Activated CD8-positive, alpha-beta memory T cell treated with anti-CD3 and anti-CD28 coated beads for 36 hours (primary cell): ENCODE measurements around the gene PRICKLE1. TPM values are rescaled to one million over a fixed set of nuclear protein-coding genes. Genes with fewer than 3 reads are reported as not detected.

Experiments
- CTCF ChIA-PET: fragments of 350-600 bp; sonication (Branson Sonifier 250); formaldehyde crosslinking; loops from one replicate; lab custom pipeline; 2021; ENCODE audit warnings: antibody characterized with exemption; lab: Charles Lee
- POLR2A ChIA-PET: fragments of 350-600 bp; sonication (Branson Sonifier 250); formaldehyde crosslinking; loops from one replicate; lab custom pipeline; 2021; ENCODE audit warnings: antibody characterized with exemption; lab: Charles Lee
- total RNA-seq, 2 experiments: library from RNA; stranded (reverse); gene quantifications; one replicate each; pipeline ENCODE4 v1.2.3, GENCODE V29; 2021

The PRICKLE1 gene
- total RNA-seq, 2 experiments from 2014 or later, result not detected

GRCh38 chr12:42428850-42429249, 160.7 kb downstream of the PRICKLE1 start:
- ChIA-PET POLR2A (no interaction called here), CTCF (no interaction called here)

- CTCF ChIA-PET, result no interaction called here
- POLR2A ChIA-PET, result no interaction called here
Measured at GRCh38 chr12:42426746-42427145, 162.8 kb downstream of the PRICKLE1 start.

GRCh38 chr12:42422785-42423184, 166.8 kb downstream of the PRICKLE1 start:
- ChIA-PET CTCF (no interaction called here), POLR2A (no interaction called here)

GRCh38 chr12:42421844-42422779, 167.4 kb downstream of the PRICKLE1 start:
- ChIA-PET POLR2A (no interaction called here), CTCF (no interaction called here)

- ChIA-PET CTCF (no interaction called here), POLR2A (no interaction called here)
Measured at GRCh38 chr12:42420395-42420794, 169.2 kb downstream of the PRICKLE1 start.

- ChIA-PET POLR2A (no interaction called here), CTCF (no interaction called here)
Measured at GRCh38 chr12:42410340-42410739, 179.2 kb downstream of the PRICKLE1 start.

- ChIA-PET CTCF (no interaction called here), POLR2A (no interaction called here)
Measured at GRCh38 chr12:42409471-42409870, 180.1 kb downstream of the PRICKLE1 start.

GRCh38 chr12:42407306-42407705, 182.2 kb downstream of the PRICKLE1 start:
- ChIA-PET CTCF (no interaction called here), POLR2A (no interaction called here)
